Neural cell (in vitro differentiated cells): ENCODE measurements around the gene EFEMP2.

Experiments
- CTCF ChIP-seq: fragments of 450-650 bp; IDR thresholded peaks from 2 replicates; pipeline ENCODE4 v1.5.1; 2014; ENCODE audit warnings: antibody characterized with exemption, mild to moderate bottlenecking, moderate library complexity; ENCODE audit not compliant: poor library complexity, severe bottlenecking
- EP300 ChIP-seq: fragments of 450-650 bp; conservative IDR thresholded peaks from 2 replicates; pipeline ENCODE4 v1.6.1; 2014; ENCODE audit warnings: antibody characterized with exemption, mild to moderate bottlenecking, moderate library complexity; ENCODE audit not compliant: poor library complexity, severe bottlenecking
- EZH2 ChIP-seq: fragments of 200-600, 300-800 bp; shearing (Covaris generic), sonication (generic); IDR thresholded peaks from 2 replicates; pipeline ENCODE4 v1.6.1; 2014; ENCODE audit warnings: antibody characterized with exemption, low read length, borderline replicate concordance, mild to moderate bottlenecking; ENCODE audit not compliant: insufficient read depth, poor library complexity, severe bottlenecking
- MXI1 ChIP-seq: fragments of 450-650 bp; conservative IDR thresholded peaks from 2 replicates; pipeline ENCODE4 v1.6.1; 2014; ENCODE audit warnings: antibody characterized with exemption, mild to moderate bottlenecking; ENCODE audit not compliant: poor library complexity, severe bottlenecking
- POLR2AphosphoS5 ChIP-seq: IDR thresholded peaks from 2 replicates; pipeline ENCODE4 v1.6.1; 2012
- REST ChIP-seq: IDR thresholded peaks from 2 replicates; pipeline ENCODE4 v1.6.1; 2012; ENCODE audit warnings: borderline replicate concordance
- TAF1 ChIP-seq: IDR thresholded peaks from 2 replicates; pipeline ENCODE4 v1.6.1; 2012; ENCODE audit warnings: low read depth

GRCh38 chr11:65862941-65863888 lies 9.4 kb downstream of the EFEMP2 start:
- no peak for TF ChIP-seq CTCF
- TF ChIP-seq POLR2AphosphoS5, result no peak
- no peak for TF ChIP-seq EZH2
- TF ChIP-seq REST, result no peak
- no peak for TF ChIP-seq EP300
- TF ChIP-seq MXI1, result no peak
- no peak for TF ChIP-seq TAF1
